ENCODE results near the gene NLE1. TPM values are rescaled to one million over a fixed set of nuclear protein-coding genes. Genes with fewer than 3 reads are reported as not detected.
"Not testable (repeated sequence)": the region's sequence is repeated elsewhere in the genome, so short reads cannot be mapped to it uniquely, and the experiment has no call there.

NLE1 gene
- total and polyA plus RNA-seq, 2 experiments from 2014 or later: 3.9 to 12.7 TPM

DNA sequence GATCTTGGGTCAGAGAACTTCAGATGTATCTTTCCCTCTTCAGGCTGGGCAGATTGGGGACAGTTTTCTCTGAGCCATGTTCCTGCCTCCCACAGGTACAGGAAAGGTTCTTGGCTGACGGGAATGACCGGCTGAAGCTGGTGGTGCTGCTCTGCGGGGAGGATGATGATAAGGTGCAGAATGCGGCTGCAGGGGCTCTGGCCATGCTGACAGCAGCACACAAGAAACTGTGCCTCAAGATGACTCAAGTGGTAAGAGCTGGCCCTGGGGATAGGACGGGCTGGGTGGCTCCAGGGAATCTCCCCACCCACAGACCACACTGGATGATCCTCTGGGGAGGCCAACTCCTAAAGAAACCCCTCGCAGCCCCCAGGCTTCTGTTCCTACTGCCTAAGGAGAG, 41.2 kb upstream of the NLE1 start:
- WGBS (ENCODE audit: low lambda C conversion rate, missing lambda C conversion rate): 52% methylated on average over 6 of the region's 6 CpGs
- DNase-seq (ENCODE audit: low spot score): no peak

DNA sequence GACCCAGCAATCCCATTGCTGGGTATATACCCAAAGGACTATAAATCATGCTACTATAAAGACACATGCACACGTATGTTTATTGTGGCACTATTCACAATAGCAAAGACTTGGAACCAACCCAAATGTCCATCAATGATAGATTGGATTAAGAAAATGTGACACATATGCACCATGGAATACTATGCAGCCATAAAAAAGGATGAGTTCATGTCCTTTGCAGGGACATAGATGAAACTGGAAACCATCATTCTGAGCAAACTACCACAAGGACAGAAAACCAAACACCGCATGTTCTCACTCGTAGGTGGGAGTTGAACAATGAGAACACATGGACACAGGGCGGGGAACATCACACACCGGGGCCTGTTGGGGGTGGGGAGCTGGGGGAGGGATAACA, 37.3 kb upstream of the NLE1 start:
- H4K20me1 ChIP-seq (ENCODE audit: insufficient read depth, poor library complexity, severe bottlenecking); H2AFZ ChIP-seq; H3K4me2 ChIP-seq; H3K9me2 ChIP-seq (replicated peaks; ENCODE audit: insufficient read depth); H3K4me3 ChIP-seq; H3K36me3 ChIP-seq (replicated peaks; ENCODE audit: insufficient read depth, low read depth); H3K9me3 ChIP-seq (ENCODE audit: low read depth); DNase-seq (ENCODE audit: low spot score); H3K27me3 ChIP-seq; H3K27ac ChIP-seq; H3K79me2 ChIP-seq; H3K4me1 ChIP-seq (ENCODE audit: insufficient read depth): not testable (repeated sequence)
- 89% methylated on average over 5 of the region's 5 CpGs for WGBS (ENCODE audit: low lambda C conversion rate, missing lambda C conversion rate)

More for the DNA sequence above, 41.2 kb upstream of the NLE1 start:
- Histone ChIP-seq H2AFZ (no peak overlapping the region), H3K79me2 (no peaks in the 10 kb centered on the region), H4K20me1 (ENCODE audit: insufficient read depth, poor library complexity, severe bottlenecking) (no peaks in the 10 kb centered on the region), H3K4me1 (ENCODE audit: insufficient read depth) (no peaks in the 10 kb centered on the region), H3K9me3 (ENCODE audit: low read depth) (no peaks in the 10 kb centered on the region), H3K4me3 (no peak overlapping the region), H3K36me3 (replicated peaks; ENCODE audit: insufficient read depth, low read depth) (no peaks in the 10 kb centered on the region), H3K9me2 (replicated peaks; ENCODE audit: insufficient read depth) (no peaks in the 10 kb centered on the region), H3K4me2 (no peak overlapping the region), H3K27me3 (peaks cover 4% of the 10 kb centered on the region), H3K27ac (no peak overlapping the region)
- TF ChIP-seq EZH2 (IDR thresholded peaks at IDR 0.05; ENCODE audit: borderline replicate concordance): no peak
- TF ChIP-seq, protein P1, sequence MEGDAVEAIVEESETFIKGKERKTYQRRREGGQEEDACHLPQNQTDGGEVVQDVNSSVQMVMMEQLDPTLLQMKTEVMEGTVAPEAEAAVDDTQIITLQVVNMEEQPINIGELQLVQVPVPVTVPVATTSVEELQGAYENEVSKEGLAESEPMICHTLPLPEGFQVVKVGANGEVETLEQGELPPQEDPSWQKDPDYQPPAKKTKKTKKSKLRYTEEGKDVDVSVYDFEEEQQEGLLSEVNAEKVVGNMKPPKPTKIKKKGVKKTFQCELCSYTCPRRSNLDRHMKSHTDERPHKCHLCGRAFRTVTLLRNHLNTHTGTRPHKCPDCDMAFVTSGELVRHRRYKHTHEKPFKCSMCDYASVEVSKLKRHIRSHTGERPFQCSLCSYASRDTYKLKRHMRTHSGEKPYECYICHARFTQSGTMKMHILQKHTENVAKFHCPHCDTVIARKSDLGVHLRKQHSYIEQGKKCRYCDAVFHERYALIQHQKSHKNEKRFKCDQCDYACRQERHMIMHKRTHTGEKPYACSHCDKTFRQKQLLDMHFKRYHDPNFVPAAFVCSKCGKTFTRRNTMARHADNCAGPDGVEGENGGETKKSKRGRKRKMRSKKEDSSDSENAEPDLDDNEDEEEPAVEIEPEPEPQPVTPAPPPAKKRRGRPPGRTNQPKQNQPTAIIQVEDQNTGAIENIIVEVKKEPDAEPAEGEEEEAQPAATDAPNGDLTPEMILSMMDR (IDR thresholded peaks at IDR 0.05; ENCODE audit: poor library complexity): no peak
- TF ChIP-seq EZH2phosphoT487 (IDR thresholded peaks at IDR 0.05; ENCODE audit: low read depth, severe bottlenecking, unreplicated experiment): no peak

DNA sequence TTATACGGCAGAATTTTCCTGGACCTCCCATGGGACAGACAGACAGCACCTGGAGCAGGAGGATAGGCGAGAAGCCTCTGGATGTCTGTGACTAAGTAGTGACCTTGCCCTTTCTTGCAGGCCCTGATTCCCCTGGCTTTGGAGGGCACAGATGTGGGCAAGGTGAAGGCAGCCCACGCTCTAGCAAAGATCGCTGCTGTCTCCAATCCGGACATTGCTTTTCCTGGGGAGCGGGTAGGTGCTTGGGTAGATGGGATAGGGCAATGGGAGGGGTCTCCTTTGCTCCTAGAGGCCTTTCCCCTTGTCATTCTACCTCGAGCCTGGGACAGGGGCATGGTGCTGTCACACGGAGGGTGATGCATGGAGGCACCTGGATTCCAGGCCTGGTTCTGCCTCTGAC, 34.8 kb upstream of the NLE1 start:
- Histone ChIP-seq H3K4me3 (no peak overlapping the region), H3K27ac (no peak overlapping the region), H3K4me2 (no peak overlapping the region), H3K36me3 (replicated peaks; ENCODE audit: insufficient read depth, low read depth) (no peaks in the 10 kb centered on the region), H3K4me1 (ENCODE audit: insufficient read depth) (no peaks in the 10 kb centered on the region), H2AFZ (no peak overlapping the region), H3K79me2 (no peaks in the 10 kb centered on the region), H3K27me3 (peaks cover 3% of the 10 kb centered on the region), H4K20me1 (ENCODE audit: insufficient read depth, poor library complexity, severe bottlenecking) (no peaks in the 10 kb centered on the region), H3K9me2 (replicated peaks; ENCODE audit: insufficient read depth) (no peaks in the 10 kb centered on the region), H3K9me3 (ENCODE audit: low read depth) (no peaks in the 10 kb centered on the region)
- TF ChIP-seq EZH2 (IDR thresholded peaks at IDR 0.05; ENCODE audit: borderline replicate concordance) (no peak), EZH2phosphoT487 (IDR thresholded peaks at IDR 0.05; ENCODE audit: low read depth, severe bottlenecking, unreplicated experiment) (no peak)
- TF ChIP-seq, protein P1 (IDR thresholded peaks at IDR 0.05; ENCODE audit: poor library complexity): no peak
- 83% methylated on average over 8 of the region's 8 CpGs for WGBS (ENCODE audit: low lambda C conversion rate, missing lambda C conversion rate)
- no peak for DNase-seq (ENCODE audit: low spot score)

DNA sequence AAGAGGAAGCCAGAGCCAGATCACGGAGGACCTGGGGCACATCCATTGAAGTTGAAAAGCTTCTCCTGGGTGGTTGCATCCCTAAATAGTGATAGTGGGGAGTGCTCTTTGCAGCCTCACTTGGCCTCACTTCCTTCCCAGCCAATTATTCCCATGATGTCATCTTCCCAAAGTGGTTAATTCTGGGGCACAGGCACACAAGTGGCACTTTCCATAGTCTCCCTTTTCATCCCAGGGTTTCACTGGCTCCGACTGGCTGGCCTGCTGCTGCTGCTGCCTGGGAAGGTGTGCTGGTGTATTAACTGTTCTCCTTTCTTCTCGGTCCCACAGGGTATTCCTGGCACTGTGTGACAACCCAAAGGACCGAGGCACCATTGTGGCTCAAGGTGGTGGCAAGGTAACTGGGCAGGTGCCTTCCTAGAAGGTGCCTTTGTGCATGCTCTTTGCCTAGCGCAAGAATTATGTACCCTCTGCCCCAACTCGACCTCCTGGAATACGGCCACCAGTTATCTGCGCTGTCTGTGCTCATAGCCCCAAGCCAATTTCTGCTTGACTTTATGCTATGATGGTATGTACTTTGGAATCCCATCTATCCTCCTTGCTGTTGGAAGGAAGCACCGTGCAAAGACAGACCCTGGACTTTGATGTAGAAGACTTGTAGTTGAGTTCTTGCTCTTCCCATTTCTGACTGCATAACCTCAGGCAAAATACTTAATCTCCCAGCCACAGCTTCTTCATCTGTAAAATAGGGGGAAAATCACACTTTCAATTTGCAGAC, 33.7 kb upstream of the NLE1 start:
- H3K79me2 ChIP-seq: no peaks in the 10 kb centered on the region
- WGBS (ENCODE audit: low lambda C conversion rate, missing lambda C conversion rate): 85% methylated on average over 9 of the region's 9 CpGs
- DNase-seq (ENCODE audit: low spot score): no peak
- H3K36me3 ChIP-seq (replicated peaks; ENCODE audit: insufficient read depth, low read depth): no peaks in the 10 kb centered on the region
- no peaks in the 10 kb centered on the region for H3K9me2 ChIP-seq (replicated peaks; ENCODE audit: insufficient read depth)
- no peaks in the 10 kb centered on the region for H3K4me1 ChIP-seq (ENCODE audit: insufficient read depth)
- peaks cover 3% of the 10 kb centered on the region for H3K27me3 ChIP-seq
- no peak overlapping the region for H3K4me3 ChIP-seq
- no peaks in the 10 kb centered on the region for H4K20me1 ChIP-seq (ENCODE audit: insufficient read depth, poor library complexity, severe bottlenecking)
- no peaks in the 10 kb centered on the region for H3K9me3 ChIP-seq (ENCODE audit: low read depth)
- no peak overlapping the region for H2AFZ ChIP-seq
- TF ChIP-seq, protein P1 (IDR thresholded peaks at IDR 0.05; ENCODE audit: poor library complexity): no peak
- TF ChIP-seq EZH2 (IDR thresholded peaks at IDR 0.05; ENCODE audit: borderline replicate concordance): no peak
- TF ChIP-seq EZH2phosphoT487 (IDR thresholded peaks at IDR 0.05; ENCODE audit: low read depth, severe bottlenecking, unreplicated experiment): no peak
- H3K4me2 ChIP-seq: no peak overlapping the region
- H3K27ac ChIP-seq: no peak overlapping the region
